Naive thymus-derived CD4-positive, alpha-beta T cell (primary cell): Measurements from ENCODE around the gene NDEL1. TPM values are rescaled to one million over a fixed set of nuclear protein-coding genes. Genes with fewer than 3 reads are reported as not detected.

Experiments used
- polyA plus RNA-seq, 2 donors: library from polyadenylated mRNA; unstranded; fragments of 300-500 nt; fragmentation: Illumina TruSeq; gene quantifications; one replicate each; pipeline ENCODE4 v1.2.3, GENCODE V29; 2021
- total RNA-seq, 6 experiments: library from RNA in 5 of 6; stranded (reverse) in 5 of 6; gene quantifications; 1 replicate in 5 of 6; 2 replicates in 1 of 6; pipeline ENCODE4 v1.2.3 and lab custom pipeline; 2021 to 2026

The NDEL1 gene
- total and polyA plus RNA-seq, 7 experiments from 2014 or later = 53.7 to 274 (median 108) TPM

Other genes starting within 250 kb of the NDEL1 start
- 10 to 100 TPM in 3 of 5 experiments, 1 to 10 TPM in 2; 5.4 to 16.1 (median 13.4) TPM for gene BORCS6, start 245.7 kb upstream of the NDEL1 start, total RNA-seq
- gene BORCS6, start 245.7 kb upstream of the NDEL1 start, polyA plus RNA-seq = 10 to 100 TPM; 16.7 to 23.7 TPM
- 10 to 100 TPM in 1 of 5 experiments, 1 to 10 TPM in 4; 1.1 to 97.7 (median 1.3) TPM for gene AURKB, start 225.3 kb upstream of the NDEL1 start, total RNA-seq
- gene AURKB, start 225.3 kb upstream of the NDEL1 start, polyA plus RNA-seq = not detected
- gene CTC1, start 187.8 kb upstream of the NDEL1 start, total RNA-seq = 100 to 1,000 TPM; 124 to 366 (median 305) TPM
- gene CTC1, start 187.8 kb upstream of the NDEL1 start, polyA plus RNA-seq = 10 to 100 TPM; 25.1 to 32.7 TPM
- gene PFAS, start 186.6 kb upstream of the NDEL1 start, total RNA-seq = 10 to 100 TPM; 31.6 to 68.9 (median 31.9) TPM
- gene PFAS, start 186.6 kb upstream of the NDEL1 start, polyA plus RNA-seq = 10 to 100 TPM; 15.2 to 17.4 TPM
- 10 to 100 TPM; 26.0 to 46.1 (median 38.9) TPM for gene RANGRF, start 147.2 kb upstream of the NDEL1 start, total RNA-seq
- gene RANGRF, start 147.2 kb upstream of the NDEL1 start, polyA plus RNA-seq = 10 to 100 TPM; 77.5 to 85.8 TPM
- gene SLC25A35, start 140.5 kb upstream of the NDEL1 start, total RNA-seq = 10 to 100 TPM in 1 of 5 experiments, 1 to 10 TPM in 4; 4.3 to 10.0 (median 7.0) TPM
- 1 to 10 TPM in 1 of 2 donors, under 1 TPM in 1; 0.58 to 4.9 TPM for gene SLC25A35, start 140.5 kb upstream of the NDEL1 start, polyA plus RNA-seq
- not detected for gene ARHGEF15, start 125.6 kb upstream of the NDEL1 start, total RNA-seq
- not detected for gene ARHGEF15, start 125.6 kb upstream of the NDEL1 start, polyA plus RNA-seq
- not detected for gene ODF4, start 96.0 kb upstream of the NDEL1 start, total RNA-seq
- gene ODF4, start 96.0 kb upstream of the NDEL1 start, polyA plus RNA-seq = not detected
- 1,000 to 10,000 TPM; 2,029 to 3,298 (median 3,039) TPM for gene RPL26, start 52.7 kb upstream of the NDEL1 start, total RNA-seq
- 1,000 to 10,000 TPM; 1,965 to 2,128 TPM for gene RPL26, start 52.7 kb upstream of the NDEL1 start, polyA plus RNA-seq
- 1 to 10 TPM in 1 of 5 experiments, under 1 TPM in 3, not detected in 1; 0.13 to 1.7 (median 0.52) TPM for gene RNF222, start 38.1 kb upstream of the NDEL1 start, total RNA-seq
- gene RNF222, start 38.1 kb upstream of the NDEL1 start, polyA plus RNA-seq = under 1 TPM; 0.16 to 0.35 TPM
- 1 to 10 TPM in 4 of 5 experiments, under 1 TPM in 1; 0.85 to 10.0 (median 2.0) TPM for gene MYH10, start 194.8 kb downstream of the NDEL1 start, total RNA-seq
- gene MYH10, start 194.8 kb downstream of the NDEL1 start, polyA plus RNA-seq = 1 to 10 TPM; 1.5 to 2.3 TPM